ENCODE data around the gene SP3.

- no peak for TF ChIP-seq CTCF (IDR thresholded peaks at IDR 0.05)
- no peak for TF ChIP-seq POLR2A (IDR thresholded peaks at IDR 0.05)
Observed at GRCh38 chr2:174005801-174006419, 40.7 kb upstream of the SP3 start.

All from right lobe of liver (tissue), 4 donors.